AG04450 (cell line): Measurements from ENCODE around the gene ARHGEF12. TPM values are rescaled to one million over a fixed set of nuclear protein-coding genes. Genes with fewer than 3 reads are reported as not detected.

Experiments used
- CTCF ChIA-PET: fragments of 300-600, 350-600 bp; formaldehyde crosslinking; extraction: SDS; loops from one replicate; lab custom pipeline; 2022; ENCODE audit warnings: antibody characterized with exemption, inconsistent platforms; lab: Charles Lee
- POLR2A ChIA-PET: fragments of 350-600 bp; formaldehyde crosslinking; extraction: SDS; loops from one replicate; lab custom pipeline; 2021; ENCODE audit warnings: antibody characterized with exemption, inconsistent platforms; lab: Yijun Ruan, JAX
- DNase-seq: peaks from one replicate; pipeline ENCODE4 v3.0.0-alpha.2; 2011; ENCODE audit warnings: low read depth, low spot score
- H3K27ac ChIP-seq: one replicate; pipeline ENCODE4 v1.5.1; 2012; ENCODE audit warnings: low read depth, low read length, control low read depth
- H3K27me3 ChIP-seq: one replicate; pipeline ENCODE4 v1.6.0; 2012; ENCODE audit warnings: low read length; ENCODE audit not compliant: control insufficient read depth, insufficient read depth
- H3K4me3 ChIP-seq: 2 replicates; pipeline ENCODE4 v1.5.1; 2011; ENCODE audit warnings: mild to moderate bottlenecking, low read depth, low read length, control low read depth
- H3K9me3 ChIP-seq: 2 replicates; pipeline ENCODE4 v1.5.1; 2012; ENCODE audit warnings: low read length; ENCODE audit not compliant: control insufficient read depth, insufficient read depth
- polyA plus RNA-seq: library from polyadenylated mRNA; depleted of rRNA; stranded (reverse); fragments of >200 nt; gene quantifications from 2 replicates; pipeline ENCODE4 v1.2.3, GENCODE V29; 2011
- TF ChIP-seq, protein P1 (sequence below): IDR thresholded peaks from 2 replicates; pipeline ENCODE4 v1.5.1; 2011; ENCODE audit warnings: low read depth, low read length, control low read depth, inconsistent platforms

ARHGEF12 gene
- polyA plus RNA-seq, 1 experiment: 64.8 TPM

GRCh38 chr11:120334894-120335462, 1.2 kb upstream of the ARHGEF12 start:
- POLR2A ChIA-PET: interaction anchor here (0.6 to 3.2 kb wide), 4 partner anchors 20 to 97 kb away, joined by 3 to 15 read pairs (median 8); no protein-coding TSS in a partner anchor
- peak; percentile 81 for DNase-seq
- peak overlapping the region; percentile 68 for H3K4me3 ChIP-seq
- no peaks in the 10 kb centered on the region for H3K27me3 ChIP-seq
- H3K9me3 ChIP-seq: no peaks in the 10 kb centered on the region
- CTCF ChIA-PET: interaction anchor here (0.6 to 2.0 kb wide), 40 partner anchors 9 to 1723 kb away, joined by 3 to 23 read pairs (median 4); partner anchors contain the start of gene TLCD5
- TF ChIP-seq, protein P1, sequence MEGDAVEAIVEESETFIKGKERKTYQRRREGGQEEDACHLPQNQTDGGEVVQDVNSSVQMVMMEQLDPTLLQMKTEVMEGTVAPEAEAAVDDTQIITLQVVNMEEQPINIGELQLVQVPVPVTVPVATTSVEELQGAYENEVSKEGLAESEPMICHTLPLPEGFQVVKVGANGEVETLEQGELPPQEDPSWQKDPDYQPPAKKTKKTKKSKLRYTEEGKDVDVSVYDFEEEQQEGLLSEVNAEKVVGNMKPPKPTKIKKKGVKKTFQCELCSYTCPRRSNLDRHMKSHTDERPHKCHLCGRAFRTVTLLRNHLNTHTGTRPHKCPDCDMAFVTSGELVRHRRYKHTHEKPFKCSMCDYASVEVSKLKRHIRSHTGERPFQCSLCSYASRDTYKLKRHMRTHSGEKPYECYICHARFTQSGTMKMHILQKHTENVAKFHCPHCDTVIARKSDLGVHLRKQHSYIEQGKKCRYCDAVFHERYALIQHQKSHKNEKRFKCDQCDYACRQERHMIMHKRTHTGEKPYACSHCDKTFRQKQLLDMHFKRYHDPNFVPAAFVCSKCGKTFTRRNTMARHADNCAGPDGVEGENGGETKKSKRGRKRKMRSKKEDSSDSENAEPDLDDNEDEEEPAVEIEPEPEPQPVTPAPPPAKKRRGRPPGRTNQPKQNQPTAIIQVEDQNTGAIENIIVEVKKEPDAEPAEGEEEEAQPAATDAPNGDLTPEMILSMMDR: peak; percentile 69
- peak overlapping the region; percentile 90 for H3K27ac ChIP-seq

DNA sequence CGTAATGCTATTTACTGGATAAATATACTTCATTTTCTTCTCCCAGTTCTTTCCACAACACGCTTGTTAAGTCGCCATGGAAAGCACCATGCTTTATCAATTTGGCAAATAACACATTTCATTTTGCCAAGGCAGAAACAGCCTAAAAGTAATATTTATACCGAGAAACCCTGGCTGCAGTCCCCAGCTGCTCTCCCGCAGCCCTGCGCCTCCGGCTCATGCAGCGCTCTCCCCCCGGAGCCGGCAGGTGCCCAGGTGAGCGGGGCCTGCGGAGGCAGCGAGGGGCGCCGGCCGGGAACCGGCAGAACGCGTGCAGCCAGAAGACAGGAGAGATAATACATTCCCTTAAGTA, 681 bp upstream of the ARHGEF12 start:
- no peak for DNase-seq
- Histone ChIP-seq H3K27ac (peak overlapping the region; percentile 90), H3K9me3 (no peaks in the 10 kb centered on the region), H3K27me3 (no peaks in the 10 kb centered on the region), H3K4me3 (peak overlapping the region; percentile 68)
- ChIA-PET POLR2A (interaction anchor here (0.6 to 3.2 kb wide), 5 partner anchors 17 to 903 kb away, joined by 3 to 15 read pairs (median 3); no protein-coding TSS in a partner anchor), CTCF (interaction anchor here (0.6 to 2.0 kb wide), 38 partner anchors 10 to 715 kb away, joined by 3 to 23 read pairs (median 4); partner anchors contain the start of gene TLCD5)
- TF ChIP-seq, protein P1: no peak

DNA sequence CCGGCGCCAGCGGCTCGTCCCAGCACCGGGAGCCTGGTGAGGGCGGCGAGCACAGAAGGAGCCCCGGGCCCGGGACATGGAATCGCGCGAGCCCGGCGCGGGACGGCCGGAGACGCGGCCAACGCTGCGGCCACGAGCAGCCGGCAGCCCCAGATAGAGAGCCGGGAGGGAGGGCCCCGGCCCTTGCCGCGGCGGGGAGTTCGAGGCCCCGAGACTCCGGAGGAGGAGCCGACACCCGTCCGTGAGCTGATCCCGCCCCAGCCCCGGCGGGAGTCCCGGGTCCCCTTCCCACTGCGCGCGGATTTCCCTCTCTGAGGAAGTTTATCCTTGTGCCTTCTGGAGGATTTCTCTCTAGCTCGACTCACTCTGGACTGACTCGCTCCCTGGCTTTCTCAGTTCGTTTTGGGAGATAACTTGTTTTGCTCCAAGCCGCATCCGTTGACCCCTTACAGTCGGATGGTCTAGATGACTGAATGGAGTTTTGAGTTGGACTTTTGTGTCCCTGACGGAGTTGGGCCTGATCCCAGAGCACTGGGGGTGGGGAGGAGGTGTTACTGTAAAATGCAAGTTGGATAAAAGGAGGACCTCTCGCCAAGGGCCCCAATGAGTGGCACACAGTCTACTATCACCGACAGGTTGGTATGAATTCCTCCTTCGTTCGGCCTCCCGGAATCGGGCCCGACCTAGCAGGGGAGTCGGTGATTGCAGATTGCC, 585 bp downstream of the ARHGEF12 start:
- ChIA-PET CTCF (interaction anchor here (0.6 to 1.0 kb wide), 2 partner anchors 9 to 95 kb away, joined by 4 read pairs; no protein-coding TSS in a partner anchor), POLR2A (interaction anchor here (0.6 to 3.2 kb wide), 6 partner anchors 12 to 210 kb away, joined by 3 to 15 read pairs (median 3); partner anchors contain the start of gene TLCD5)
- TF ChIP-seq, protein P1: no peak
- no peak for DNase-seq
- Histone ChIP-seq H3K27me3 (no peaks in the 10 kb centered on the region), H3K4me3 (peak overlapping the region; percentile 87), H3K9me3 (no peaks in the 10 kb centered on the region), H3K27ac (peak overlapping the region; percentile 69)

DNA sequence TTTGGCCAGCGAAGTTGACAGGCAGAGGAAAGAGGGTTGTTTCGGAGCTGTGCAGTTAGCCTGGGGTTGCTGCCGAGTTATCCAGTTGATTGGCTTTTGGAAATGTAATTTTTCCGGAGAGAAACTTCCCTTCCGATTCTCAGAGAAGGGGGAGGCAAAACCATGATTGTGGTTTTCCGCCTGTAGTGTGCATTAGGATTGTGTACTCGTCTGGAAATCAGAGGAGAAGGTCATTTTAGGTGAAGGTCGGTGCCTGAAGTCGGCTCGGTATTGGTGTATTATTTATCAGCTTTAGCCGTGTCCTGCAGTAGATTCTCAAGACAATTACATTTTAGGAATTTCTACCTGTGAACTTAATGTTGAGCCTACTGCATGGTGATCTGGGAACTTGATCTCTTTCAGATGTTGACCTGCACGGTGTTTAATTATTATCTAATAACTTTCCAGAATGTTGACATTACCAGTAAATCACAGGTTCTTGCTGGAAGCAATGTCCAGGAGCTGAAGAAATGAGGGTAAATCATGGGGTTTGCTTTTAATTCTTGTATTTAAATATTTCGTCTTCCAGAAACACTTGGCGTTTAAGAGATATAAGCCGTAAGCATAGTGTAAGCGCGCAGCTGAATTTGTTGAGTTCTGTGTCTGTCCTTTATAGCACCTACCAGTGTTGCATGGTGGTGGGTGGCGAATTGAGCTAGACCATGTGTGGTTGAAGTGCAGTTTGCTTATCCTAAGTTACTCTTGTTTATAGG, 1.3 kb downstream of the ARHGEF12 start:
- no peaks in the 10 kb centered on the region for H3K27me3 ChIP-seq
- no peak for DNase-seq
- ChIA-PET CTCF (interaction anchor here (1.0 kb wide), 1 partner anchor 94 kb away, joined by 4 read pairs; no protein-coding TSS in a partner anchor), POLR2A (interaction anchor here (0.5 to 3.2 kb wide), 6 partner anchors 12 to 1243 kb away, joined by 3 to 15 read pairs (median 5); no protein-coding TSS in a partner anchor)
- peak overlapping the region; percentile 59 for H3K27ac ChIP-seq
- H3K9me3 ChIP-seq: no peaks in the 10 kb centered on the region
- TF ChIP-seq, protein P1: no peak
- H3K4me3 ChIP-seq: peak overlapping the region; percentile 87
